ENCODE results near the gene CADM4.

DNA sequence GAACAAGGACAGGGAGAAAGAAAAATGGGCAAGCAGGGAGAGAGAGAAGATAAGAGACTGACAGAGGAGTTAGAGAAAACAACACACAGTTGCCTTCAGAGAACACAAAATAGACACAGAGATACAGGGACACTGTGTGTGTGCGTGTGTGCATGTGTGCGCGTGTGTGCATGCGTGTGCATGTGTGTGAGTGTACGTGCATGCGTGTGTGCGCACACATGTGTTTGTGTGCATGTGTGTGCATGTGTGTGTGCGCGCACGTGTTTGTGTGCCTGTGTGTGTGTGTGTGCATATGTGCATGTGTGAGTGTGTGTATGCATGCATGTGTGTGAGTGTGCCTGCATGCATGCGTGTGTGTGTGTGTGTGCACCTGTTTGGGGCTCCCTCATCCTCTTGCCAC, 36.3 kb upstream of the CADM4 start:
- TF ChIP-seq, protein P1, sequence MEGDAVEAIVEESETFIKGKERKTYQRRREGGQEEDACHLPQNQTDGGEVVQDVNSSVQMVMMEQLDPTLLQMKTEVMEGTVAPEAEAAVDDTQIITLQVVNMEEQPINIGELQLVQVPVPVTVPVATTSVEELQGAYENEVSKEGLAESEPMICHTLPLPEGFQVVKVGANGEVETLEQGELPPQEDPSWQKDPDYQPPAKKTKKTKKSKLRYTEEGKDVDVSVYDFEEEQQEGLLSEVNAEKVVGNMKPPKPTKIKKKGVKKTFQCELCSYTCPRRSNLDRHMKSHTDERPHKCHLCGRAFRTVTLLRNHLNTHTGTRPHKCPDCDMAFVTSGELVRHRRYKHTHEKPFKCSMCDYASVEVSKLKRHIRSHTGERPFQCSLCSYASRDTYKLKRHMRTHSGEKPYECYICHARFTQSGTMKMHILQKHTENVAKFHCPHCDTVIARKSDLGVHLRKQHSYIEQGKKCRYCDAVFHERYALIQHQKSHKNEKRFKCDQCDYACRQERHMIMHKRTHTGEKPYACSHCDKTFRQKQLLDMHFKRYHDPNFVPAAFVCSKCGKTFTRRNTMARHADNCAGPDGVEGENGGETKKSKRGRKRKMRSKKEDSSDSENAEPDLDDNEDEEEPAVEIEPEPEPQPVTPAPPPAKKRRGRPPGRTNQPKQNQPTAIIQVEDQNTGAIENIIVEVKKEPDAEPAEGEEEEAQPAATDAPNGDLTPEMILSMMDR (IDR thresholded peaks at IDR 0.05): no peak
- no peak for TF ChIP-seq POLR2AphosphoS5 (IDR thresholded peaks at IDR 0.05)
